Kidney (tissue), 14 donors: Measurements from ENCODE around the gene MAOB. TPM values are rescaled to one million over a fixed set of nuclear protein-coding genes. Genes with fewer than 3 reads are reported as not detected.

ENCODE experiments used
- DNase-seq, 5 donors: peaks; one replicate each; pipeline ENCODE4 v3.0.0-alpha.2; 2013 to 2020
- FAIRE-seq: peaks from 2 replicates; lab custom pipeline; 2012; peaks lifted over from hg19 to GRCh38; lab: Jason Lieb, UNC
- H3K27ac ChIP-seq, 2 donors: one replicate each; pipeline ENCODE4 v1.7.0; 2013; ENCODE audit warnings: low read depth in 2 of 2, low read length in 2 of 2, inconsistent platforms in 1 of 2
- H3K27me3 ChIP-seq: one replicate; pipeline ENCODE4 v1.7.1; 2013; ENCODE audit warnings: low read length, inconsistent platforms; ENCODE audit not compliant: control insufficient read depth, insufficient read depth
- H3K36me3 ChIP-seq, 3 donors: one replicate each; pipeline versions ENCODE4 v1.7.0 to v1.7.1; 2013; ENCODE audit warnings: low read length in 3 of 3, control low read depth in 1 of 3, inconsistent platforms in 1 of 3; ENCODE audit not compliant: insufficient read depth in 3 of 3, control insufficient read depth in 2 of 3
- H3K4me1 ChIP-seq, 3 donors: one replicate each; pipeline versions ENCODE4 v1.7.0 to v1.7.1; 2013; ENCODE audit warnings: low read length in 3 of 3, inconsistent platforms in 1 of 3, low read depth in 1 of 3; ENCODE audit not compliant: control insufficient read depth in 2 of 3, insufficient read depth in 2 of 3
- H3K4me3 ChIP-seq, 3 donors: one replicate each; pipeline versions ENCODE4 v1.7.0 to v1.8.1; 2013; ENCODE audit warnings: low read length in 3 of 3, control low read depth in 1 of 3, inconsistent platforms in 1 of 3
- H3K9ac ChIP-seq, 3 donors: one replicate each; pipeline versions ENCODE4 v1.7.0 to v1.7.1; 2013; ENCODE audit warnings: low read length in 3 of 3, control low read depth in 1 of 3, inconsistent platforms in 1 of 3
- H3K9me3 ChIP-seq, 3 donors: one replicate each; pipeline versions ENCODE4 v1.7.0 to v1.7.1; 2013; ENCODE audit warnings: low read length in 3 of 3, control low read depth in 1 of 3, inconsistent platforms in 1 of 3; ENCODE audit not compliant: control insufficient read depth in 2 of 3, insufficient read depth in 1 of 3
- intact Hi-C: fragments of 100-400 bp; cut with DNase I; formaldehyde crosslinking; loops from one replicate; pipeline ENCODE4 v1.11.1; 2022
- polyA plus RNA-seq: library from polyadenylated mRNA; stranded (reverse); fragments of 350-450 nt; fragmentation: Illumina TruSeq; extraction: RNeasy Lipid Tissue Mini Kit (QIAGEN cat#74804); gene quantifications from one replicate; pipeline ENCODE4 v1.2.3, GENCODE V29; 2014; ENCODE audit warnings: low read depth, low replicate concordance; ENCODE audit not compliant: insufficient read depth
- total RNA-seq: library from RNA; stranded (reverse); fragmentation: NEBNext Ultra II Directional; extraction: Animal tissue kit (Norgen Biotek cat#: 25700); gene quantifications from one replicate; pipeline ENCODE4 v1.2.1, GENCODE V29; 2021
- TF ChIP-seq, protein P1 (sequence below): IDR thresholded peaks from 3 replicates; pipeline ENCODE4 v1.5.1; 2012; ENCODE audit warnings: mild to moderate bottlenecking, moderate library complexity, borderline replicate concordance; ENCODE audit not compliant: insufficient read depth; ENCODE audit errors: extremely low read depth
- donor health status: control.
- donor health status: control.
- donor health status: control.
- donor health status: control.
- donor health status: control.
- donor health status: DM: yes; HTN: yes; CAD: no.
- donor health status: Normal renal cell carcinoma (clear cell type).

Gene MAOB
- total and polyA plus RNA-seq, 2 donors from 2014 or later: 58.5 to 91.8 TPM

- Histone ChIP-seq H3K36me3 (peaks cover 0 to 7% (median 5%) of the 10 kb centered on the region in 3 donors), H3K9ac (no peak overlapping the region), H3K9me3 (no peaks in the 10 kb centered on the region), H3K4me3 (no peak overlapping the region), H3K4me1 (peaks cover 0 to 4% (median 0%) of the 10 kb centered on the region in 3 donors), H3K27ac (no peak overlapping the region), H3K27me3 (peaks cover 2% of the 10 kb centered on the region)
- no peak for FAIRE-seq
- intact Hi-C loops: no loop called here
- TF ChIP-seq, protein P1, sequence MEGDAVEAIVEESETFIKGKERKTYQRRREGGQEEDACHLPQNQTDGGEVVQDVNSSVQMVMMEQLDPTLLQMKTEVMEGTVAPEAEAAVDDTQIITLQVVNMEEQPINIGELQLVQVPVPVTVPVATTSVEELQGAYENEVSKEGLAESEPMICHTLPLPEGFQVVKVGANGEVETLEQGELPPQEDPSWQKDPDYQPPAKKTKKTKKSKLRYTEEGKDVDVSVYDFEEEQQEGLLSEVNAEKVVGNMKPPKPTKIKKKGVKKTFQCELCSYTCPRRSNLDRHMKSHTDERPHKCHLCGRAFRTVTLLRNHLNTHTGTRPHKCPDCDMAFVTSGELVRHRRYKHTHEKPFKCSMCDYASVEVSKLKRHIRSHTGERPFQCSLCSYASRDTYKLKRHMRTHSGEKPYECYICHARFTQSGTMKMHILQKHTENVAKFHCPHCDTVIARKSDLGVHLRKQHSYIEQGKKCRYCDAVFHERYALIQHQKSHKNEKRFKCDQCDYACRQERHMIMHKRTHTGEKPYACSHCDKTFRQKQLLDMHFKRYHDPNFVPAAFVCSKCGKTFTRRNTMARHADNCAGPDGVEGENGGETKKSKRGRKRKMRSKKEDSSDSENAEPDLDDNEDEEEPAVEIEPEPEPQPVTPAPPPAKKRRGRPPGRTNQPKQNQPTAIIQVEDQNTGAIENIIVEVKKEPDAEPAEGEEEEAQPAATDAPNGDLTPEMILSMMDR: no peak
- DNase-seq: no peak
These were observed 146.7 kb downstream of the MAOB start for GRCh38 chrX:43735534-43735933.

DNA sequence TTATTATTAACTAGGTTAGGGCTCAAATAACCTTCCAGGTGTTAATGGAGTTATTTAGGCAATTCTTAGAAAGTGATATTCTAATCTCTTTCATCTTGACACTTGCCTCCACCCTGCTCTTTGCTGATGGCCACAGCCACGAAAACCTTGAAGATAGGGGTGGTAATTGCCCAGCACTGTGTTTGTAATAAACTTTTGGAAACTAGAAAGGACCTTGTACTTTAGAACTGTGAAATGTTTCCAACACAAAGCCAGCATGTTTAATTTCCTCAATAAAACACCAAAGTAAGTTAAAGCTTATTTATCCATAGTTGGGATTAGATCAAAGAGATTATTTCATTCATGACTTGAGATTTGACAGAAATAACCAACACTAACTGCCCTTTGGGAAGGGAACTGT lies 147.8 kb downstream of the MAOB start:
- no peak overlapping the region for H3K9ac ChIP-seq
- intact Hi-C loops: no loop called here
- H3K36me3 ChIP-seq: peaks cover 0 to 7% (median 5%) of the 10 kb centered on the region in 3 donors
- FAIRE-seq (peak; percentile 72), DNase-seq (no peak)
- H3K27me3 ChIP-seq: peaks cover 2% of the 10 kb centered on the region
- H3K9me3 ChIP-seq: no peaks in the 10 kb centered on the region
- TF ChIP-seq, protein P1: no peak
- peaks cover 0 to 4% (median 0%) of the 10 kb centered on the region in 3 donors for H3K4me1 ChIP-seq
- H3K27ac ChIP-seq: no peak overlapping the region
- H3K4me3 ChIP-seq: no peak overlapping the region

DNA sequence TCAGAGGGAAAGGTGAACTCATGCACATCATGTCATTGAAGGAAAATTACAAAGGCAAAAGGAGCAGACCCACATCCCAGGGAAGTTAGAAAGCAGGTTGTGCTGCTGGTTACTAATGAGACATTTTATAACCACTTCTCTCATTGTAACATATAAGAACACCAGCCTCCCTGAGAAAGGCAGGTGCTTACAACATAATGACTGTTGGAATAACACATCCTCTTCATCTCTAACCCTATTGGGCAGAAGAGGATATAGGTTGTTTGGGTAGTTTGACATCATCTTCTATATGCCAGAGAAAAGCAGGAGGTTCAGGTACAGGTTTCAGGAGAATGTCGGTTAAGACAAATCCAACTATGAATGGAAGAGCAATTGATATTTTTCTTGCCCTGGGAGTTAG lies 148.6 kb downstream of the MAOB start:
- peaks cover 0 to 7% (median 5%) of the 10 kb centered on the region in 3 donors for H3K36me3 ChIP-seq

More for the DNA sequence above, 148.6 kb downstream of the MAOB start:
- Histone ChIP-seq H3K9me3 (no peaks in the 10 kb centered on the region), H3K9ac (no peak overlapping the region), H3K4me1 (peaks cover 0 to 4% (median 0%) of the 10 kb centered on the region in 3 donors), H3K4me3 (no peak overlapping the region), H3K27ac (no peak overlapping the region), H3K27me3 (no peaks in the 10 kb centered on the region)
- FAIRE-seq: no peak
- no peak for DNase-seq
- TF ChIP-seq, protein P1: no peak
- intact Hi-C loops: no loop called here
